Right ventricle myocardium inferior (tissue), 1 donor: Measurements from ENCODE around the gene TMEM237. TPM values are rescaled to one million over a fixed set of nuclear protein-coding genes. Genes with fewer than 3 reads are reported as not detected.
A peak's percentile ranks its signal among the peaks of the same experiment; 100 is the strongest.

Experiments
- ATAC-seq: fragments of 200-7000 bp; cut with Tn5 transposase; one replicate; pipeline ENCODE4 v1.9.1; 2020; ENCODE audit warnings: mild to moderate bottlenecking, moderate library complexity
- DNase-seq: peaks from one replicate; pipeline ENCODE4 v3.0.0; 2021; ENCODE audit errors: missing footprints
- intact Hi-C: fragments of 100-400 bp; cut with DNase I; formaldehyde crosslinking; loops from one replicate; pipeline ENCODE4 v1.11.0; 2022
- total RNA-seq: library from RNA; stranded (reverse); fragmentation: NEBNext Ultra II Directional; extraction: Animal tissue kit (Norgen Biotek cat#: 25700); gene quantifications from one replicate; pipeline ENCODE4 v1.2.1, GENCODE V29; 2021
- donor health status: DM: no; HTN: yes; CAD: no; lungs with severe emphysema.

Gene TMEM237
- total RNA-seq, 1 donor from 2014 or later, result 14.6 TPM

GRCh38 chr2:201647431-201647830, 4.1 kb upstream of the TMEM237 start:
- intact Hi-C loops, result loop anchor here (10.0 kb wide), 2 partner anchors 193 to 413 kb away; partner anchors contain the start of genes STRADB and TRAK2
- ATAC-seq (no peak), DNase-seq (no peak)

GRCh38 chr2:201644001-201644400, 698 bp upstream of the TMEM237 start:
- no peak for ATAC-seq
- DNase-seq, result no peak
- intact Hi-C loops, result loop anchor here (10.0 kb wide), 2 partner anchors 189 to 409 kb away; partner anchors contain the start of genes STRADB and TRAK2

- intact Hi-C loops, result loop anchor here (10.0 kb wide), 2 partner anchors 188 to 408 kb away; partner anchors contain the start of genes STRADB and TRAK2
- ATAC-seq, result peak; percentile 94
- peak; percentile 92 for DNase-seq
These were observed 606 bp downstream of the TMEM237 start for GRCh38 chr2:201642579-201643215.

- DNase-seq (peak; percentile 69), ATAC-seq (no peak)
- intact Hi-C loops, result loop anchor here (10.0 kb wide), 2 partner anchors 187 to 407 kb away; partner anchors contain the start of genes STRADB and TRAK2
These were observed 1.2 kb downstream of the TMEM237 start for GRCh38 chr2:201642086-201642578.

GRCh38 chr2:201639205-201639604, 4.1 kb downstream of the TMEM237 start:
- DNase-seq (no peak), ATAC-seq (no peak)
- intact Hi-C loops, result no loop called here

- no peak for DNase-seq
- ATAC-seq, result no peak
- intact Hi-C loops, result no loop called here
These were observed 5.0 kb downstream of the TMEM237 start for GRCh38 chr2:201638326-201638725.

GRCh38 chr2:201633661-201634249, 9.5 kb downstream of the TMEM237 start:
- intact Hi-C loops, result no loop called here
- no peak for ATAC-seq

GRCh38 chr2:201631041-201631440, 12.3 kb downstream of the TMEM237 start:
- intact Hi-C loops, result no loop called here
- DNase-seq (no peak), ATAC-seq (no peak)

More at GRCh38 chr2:201633661-201634249, 9.5 kb downstream of the TMEM237 start:
- DNase-seq, result no peak

GRCh38 chr2:201630577-201630976, 12.7 kb downstream of the TMEM237 start:
- intact Hi-C loops, result no loop called here
- DNase-seq (no peak), ATAC-seq (no peak)

GRCh38 chr2:201628545-201628944, 14.8 kb downstream of the TMEM237 start:
- intact Hi-C loops, result no loop called here

GRCh38 chr2:201622306-201622970, 20.9 kb downstream of the TMEM237 start:
- intact Hi-C loops, result no loop called here
- DNase-seq, result no peak
- no peak for ATAC-seq

More at GRCh38 chr2:201628545-201628944, 14.8 kb downstream of the TMEM237 start:
- peak; percentile 48 for ATAC-seq
- no peak for DNase-seq

- ATAC-seq (no peak), DNase-seq (no peak)
- intact Hi-C loops, result no loop called here
These were observed 21.9 kb downstream of the TMEM237 start for GRCh38 chr2:201621293-201621999.

- DNase-seq (peak; percentile 91), ATAC-seq (peak; percentile 96)
- intact Hi-C loops, result no loop called here
These were observed 24.3 kb downstream of the TMEM237 start for GRCh38 chr2:201618744-201619662.

- DNase-seq (no peak), ATAC-seq (no peak)
- intact Hi-C loops, result no loop called here
These were observed 35.3 kb downstream of the TMEM237 start for GRCh38 chr2:201608021-201608420.

GRCh38 chr2:201607568-201607967, 35.7 kb downstream of the TMEM237 start:
- no peak for ATAC-seq
- intact Hi-C loops, result no loop called here
- DNase-seq, result no peak

- intact Hi-C loops, result no loop called here
- ATAC-seq (no peak), DNase-seq (no peak)
These were observed 42.4 kb downstream of the TMEM237 start for GRCh38 chr2:201600906-201601305.

- ATAC-seq, result no peak
These were observed 45.9 kb downstream of the TMEM237 start for GRCh38 chr2:201597397-201597796.

GRCh38 chr2:201580486-201580885, 62.8 kb downstream of the TMEM237 start:
- DNase-seq (no peak), ATAC-seq (no peak)
- intact Hi-C loops, result no loop called here

More at GRCh38 chr2:201597397-201597796, 45.9 kb downstream of the TMEM237 start:
- DNase-seq, result no peak
- intact Hi-C loops, result no loop called here
